HL-60/S4 (cell line): Measurements from ENCODE around the gene IGFL1.
"Not testable (repeated sequence)": the region's sequence is repeated elsewhere in the genome, so short reads cannot be mapped to it uniquely, and the experiment has no call there.

Experiments used
- in situ Hi-C: fragments of 300-500 bp; cut with MboI; formaldehyde crosslinking; loops from 2 replicates; pipeline ENCODE4 v1.14.3; 2022; ENCODE audit warnings: low sequenced_read_pairs

IGFL1 gene

DNA sequence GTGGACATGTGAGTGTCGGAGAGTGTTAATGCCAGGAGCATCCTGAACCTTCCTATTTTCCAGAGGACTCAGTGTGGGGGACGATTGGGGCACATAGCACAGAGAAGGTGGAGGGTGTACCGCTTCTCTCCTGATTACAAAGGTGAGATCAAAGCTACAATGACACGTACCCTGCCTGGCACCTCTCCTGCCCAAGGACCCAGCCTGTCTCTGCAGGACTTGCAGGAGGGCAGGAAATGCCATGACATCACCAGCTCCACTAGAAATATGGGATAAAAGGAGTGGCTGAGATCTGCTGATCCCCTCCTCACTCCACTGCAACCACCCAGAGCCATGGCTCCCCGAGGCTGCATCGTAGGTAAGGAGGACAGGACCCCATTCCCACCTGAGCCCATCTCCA lies at the start of gene IGFL1:
Gene IGFL1, plus strand, starts transcription at position 301 of the 400 bp plus-strand sequence. Its CDS starts 33 bp downstream, at position 334.
- in situ Hi-C loops, result no loop called here

DNA sequence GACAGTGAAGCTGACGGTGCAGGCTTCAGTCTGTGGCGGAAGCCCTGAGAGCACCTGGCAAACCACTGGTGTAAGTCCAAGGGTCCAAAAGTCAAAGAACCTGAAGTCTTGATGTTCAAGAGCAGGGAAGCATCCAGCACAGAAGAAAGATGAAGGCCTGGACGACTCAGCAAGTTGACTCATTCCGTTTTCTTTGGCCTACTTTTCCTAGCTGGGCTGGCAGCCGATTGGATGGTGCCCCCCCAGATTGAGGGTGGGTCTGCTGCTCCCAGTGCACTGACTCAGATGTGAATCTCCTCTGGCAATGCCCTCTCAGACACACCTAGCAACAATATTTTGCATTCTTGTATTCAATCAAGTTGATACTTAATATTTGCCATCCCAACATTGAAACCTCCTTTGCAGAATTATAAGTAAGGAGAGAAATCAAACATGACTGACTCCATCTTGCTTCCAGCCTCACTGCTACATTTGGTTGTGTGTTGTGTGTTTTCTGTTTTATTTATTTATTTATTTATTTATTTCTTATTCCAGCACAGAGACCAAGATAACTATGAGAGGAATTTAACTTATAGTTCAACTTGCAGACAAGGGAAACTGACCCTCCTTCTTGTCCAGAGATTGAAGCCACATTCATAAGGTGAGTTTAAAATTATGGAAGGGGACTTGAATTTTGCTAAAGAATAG lies 48.7 kb upstream of the IGFL1 start:
- in situ Hi-C loops, result no loop called here

DNA sequence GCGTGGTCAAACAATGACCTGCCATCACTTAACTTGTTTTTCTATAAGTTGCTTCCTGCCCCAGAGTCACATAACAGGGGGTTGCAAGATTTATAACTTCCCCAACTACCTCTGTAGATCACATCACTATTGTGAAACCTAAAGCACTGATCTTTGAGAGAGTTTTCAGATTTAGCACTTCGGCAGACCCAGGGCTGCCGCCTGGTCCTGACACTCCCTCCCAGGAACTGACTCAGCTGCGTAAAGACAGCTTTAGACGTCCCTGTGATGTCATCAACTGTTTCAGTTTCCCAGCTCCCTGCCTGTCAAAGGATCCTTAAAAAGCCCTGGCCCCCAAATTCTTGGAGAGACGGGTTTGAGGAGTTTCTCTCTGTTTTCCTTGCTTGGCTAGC lies 48.2 kb upstream of the IGFL1 start:
- in situ Hi-C loops, result no loop called here

DNA sequence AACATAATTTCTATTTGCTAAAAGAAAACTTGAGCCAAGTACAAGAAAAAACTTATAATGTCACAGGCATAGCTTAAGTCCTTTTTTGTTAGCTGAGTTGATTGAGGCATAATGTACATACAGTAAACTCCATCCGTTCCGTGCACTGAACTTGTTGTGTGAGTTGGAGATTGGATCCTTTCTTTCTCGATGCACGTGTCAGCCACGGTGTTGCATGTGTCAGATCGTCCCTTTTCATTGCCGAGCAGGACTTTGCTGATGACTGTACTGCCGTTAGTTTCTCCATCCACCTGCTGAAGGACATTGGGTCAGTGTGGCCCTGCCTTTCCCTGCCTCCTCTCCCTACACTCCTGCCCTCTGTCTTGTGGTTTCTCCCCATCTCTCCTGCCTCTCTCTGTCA lies 47.1 kb upstream of the IGFL1 start:
- in situ Hi-C loops, result no loop called here

DNA sequence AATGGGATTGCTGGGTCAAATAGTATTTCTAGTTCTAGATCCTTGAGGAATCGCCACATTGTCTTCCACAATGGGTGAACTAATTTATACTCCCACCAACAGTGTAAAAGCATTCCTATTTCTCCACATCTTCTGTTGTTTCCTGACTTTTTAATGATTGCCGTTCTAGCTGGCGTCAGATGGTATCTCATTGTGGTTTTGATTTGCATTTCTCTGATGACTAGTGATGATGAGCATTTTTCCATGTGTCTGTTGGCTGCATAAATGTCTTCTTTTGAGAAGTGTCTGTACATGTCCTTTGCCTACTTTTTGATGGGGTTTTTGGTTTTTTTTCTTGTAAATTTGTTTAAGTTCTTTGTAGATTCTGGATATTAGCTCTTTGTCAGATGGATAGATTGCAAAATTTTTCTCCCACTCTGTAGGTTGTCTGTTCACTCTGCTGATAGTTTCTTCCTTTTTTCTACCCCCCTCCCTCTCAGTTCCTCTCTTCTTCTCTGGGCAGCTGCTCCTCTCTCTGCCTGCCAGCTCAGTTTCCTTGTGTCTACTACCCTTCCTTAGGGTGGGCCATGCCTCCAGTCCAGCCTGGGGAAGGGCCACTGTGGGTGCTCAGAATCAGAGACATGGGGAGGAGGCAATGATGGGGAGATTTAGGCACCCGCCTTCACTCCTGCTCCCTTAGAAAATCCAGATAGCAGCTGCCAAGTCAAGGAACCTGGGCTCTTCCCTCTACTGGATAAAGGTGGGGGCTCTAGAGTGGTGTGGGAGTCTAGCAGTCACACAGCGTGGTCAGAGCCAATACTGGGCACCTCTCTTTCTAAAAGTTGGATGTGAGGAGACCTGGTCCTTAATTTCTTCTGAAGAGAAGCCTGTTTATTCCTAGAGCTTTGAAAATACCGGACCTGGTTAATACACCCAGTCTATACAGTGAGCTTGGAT lies 44.5 kb upstream of the IGFL1 start:
- in situ Hi-C loops, result not testable (repeated sequence)

DNA sequence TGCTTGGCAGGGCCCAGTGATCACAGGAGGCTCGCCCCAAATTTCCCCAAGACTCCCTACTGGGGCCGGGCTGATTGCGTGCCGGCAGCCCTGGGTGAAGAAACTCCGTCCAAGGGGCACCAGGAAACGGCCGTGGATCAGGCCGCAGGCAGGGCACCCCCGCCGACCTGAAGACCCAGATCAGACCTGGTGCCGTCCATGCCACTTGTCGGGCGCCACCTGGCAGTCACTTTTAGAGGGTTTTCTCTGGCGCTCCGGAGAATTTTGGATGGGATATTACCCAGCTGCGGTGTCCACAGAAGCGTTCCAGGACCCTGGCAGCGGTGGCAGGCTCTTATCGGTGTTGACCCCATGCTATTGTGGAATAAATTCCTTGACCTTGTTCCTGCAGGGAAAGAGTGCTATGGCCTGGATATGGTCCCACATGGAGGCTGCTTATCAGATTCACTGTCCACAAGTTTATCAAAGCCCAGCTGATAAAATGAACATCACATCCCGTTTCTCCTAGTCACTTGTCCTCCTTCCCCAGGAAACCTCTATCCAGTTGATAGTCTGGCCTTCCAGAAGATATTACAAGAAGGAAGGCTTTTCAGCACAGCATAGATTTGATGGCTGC lies 43.3 kb upstream of the IGFL1 start:
- in situ Hi-C loops, result no loop called here

DNA sequence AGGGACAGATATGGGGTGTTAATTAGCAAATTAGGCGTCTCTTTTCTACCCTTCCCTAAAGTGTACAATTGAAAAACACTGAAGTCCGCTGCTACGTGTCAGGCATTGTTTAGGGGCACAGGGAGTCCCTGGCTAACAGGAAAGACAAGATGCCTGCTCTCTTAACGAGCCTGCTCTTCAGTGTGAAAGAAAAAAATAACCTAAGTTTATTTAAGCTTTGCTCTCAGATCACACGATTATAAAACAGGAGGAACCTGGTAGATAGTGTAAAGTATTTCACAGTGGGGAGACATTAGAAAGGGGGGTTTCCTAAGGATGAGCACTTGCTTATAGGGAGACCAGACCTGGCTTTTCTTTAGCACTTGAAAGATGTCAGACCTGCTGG lies 42.8 kb upstream of the IGFL1 start:
- in situ Hi-C loops, result no loop called here

DNA sequence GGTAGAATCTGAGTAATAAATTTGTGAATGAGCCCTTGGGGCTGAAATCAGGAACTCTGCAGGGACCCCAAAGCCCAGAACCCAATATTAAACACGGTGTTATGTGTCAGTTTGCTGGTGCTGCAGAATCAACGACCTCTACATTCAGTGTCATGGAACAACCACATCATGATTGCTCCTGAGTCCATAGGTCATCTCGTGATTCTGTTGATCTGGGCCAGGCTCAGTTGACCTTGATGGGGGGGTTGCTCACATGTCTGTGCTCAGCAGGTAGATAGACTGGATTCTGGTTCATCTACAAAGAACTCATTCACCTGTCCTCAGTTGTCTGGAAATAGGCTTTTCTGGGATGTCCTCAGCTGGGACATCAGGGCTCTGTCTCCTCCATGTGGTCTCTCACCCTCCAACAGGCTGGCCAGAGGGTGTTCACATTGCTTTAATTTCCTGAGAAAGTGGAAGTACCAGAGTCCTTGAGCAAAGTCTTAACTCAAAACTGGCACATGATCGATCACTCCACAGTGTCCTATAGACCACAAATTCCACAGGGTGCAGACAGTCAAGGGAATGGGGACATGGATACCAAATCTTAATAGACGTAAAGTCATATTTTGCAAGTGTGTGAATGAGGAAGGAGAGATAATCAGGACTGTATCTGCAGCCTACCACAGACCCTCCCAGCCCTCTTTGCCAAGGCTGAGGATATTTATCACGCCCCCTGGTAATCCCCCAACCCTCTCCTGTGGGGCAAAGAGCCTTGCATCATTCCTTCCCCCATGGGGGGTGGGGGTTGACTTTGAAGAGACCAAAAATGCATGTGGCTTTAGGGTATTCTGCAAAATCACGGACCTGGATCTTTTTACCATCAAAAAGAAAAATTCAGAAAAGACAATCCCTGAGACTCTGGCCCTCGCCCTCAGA lies 39.3 kb upstream of the IGFL1 start:
- in situ Hi-C loops, result no loop called here

DNA sequence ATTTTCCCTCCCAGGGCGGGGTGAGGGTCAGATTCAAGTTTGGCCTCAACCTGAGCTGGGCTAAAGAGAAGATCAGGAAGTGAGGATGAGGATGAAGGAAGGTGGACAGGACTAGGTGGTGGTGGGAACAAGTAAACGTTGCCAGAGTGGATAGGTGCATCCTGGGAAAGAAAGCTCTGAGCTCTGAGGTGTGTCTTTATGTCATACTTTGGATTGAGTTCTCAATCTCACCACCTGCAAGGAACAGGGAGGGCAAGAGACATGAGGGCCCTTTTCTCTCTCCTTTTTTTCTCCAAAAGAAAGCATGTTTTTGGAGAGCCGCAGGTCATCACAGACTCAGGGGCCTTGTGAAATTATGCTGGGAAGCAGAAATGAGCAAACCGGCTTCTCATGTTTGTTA lies 38.2 kb upstream of the IGFL1 start:
- in situ Hi-C loops, result no loop called here

DNA sequence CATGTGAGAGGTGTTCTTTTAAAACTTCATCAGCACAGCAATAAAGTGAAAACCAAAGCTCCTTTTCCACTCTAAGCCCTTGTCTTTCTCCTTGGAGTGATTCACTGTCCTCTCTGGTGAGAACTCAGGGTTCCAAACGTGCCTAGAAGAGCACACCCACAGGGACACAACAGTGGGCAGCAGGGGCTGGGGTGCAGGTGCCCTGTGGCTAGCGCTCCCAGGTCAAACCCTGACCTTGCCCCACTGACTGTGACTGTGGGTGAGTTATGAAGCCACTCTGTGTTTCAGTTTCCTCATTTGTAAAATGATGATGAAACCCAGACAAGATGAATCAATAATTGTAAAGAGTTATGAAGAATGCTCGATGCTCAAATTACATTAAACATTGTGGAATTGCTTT lies 37.6 kb upstream of the IGFL1 start:
- in situ Hi-C loops, result no loop called here

DNA sequence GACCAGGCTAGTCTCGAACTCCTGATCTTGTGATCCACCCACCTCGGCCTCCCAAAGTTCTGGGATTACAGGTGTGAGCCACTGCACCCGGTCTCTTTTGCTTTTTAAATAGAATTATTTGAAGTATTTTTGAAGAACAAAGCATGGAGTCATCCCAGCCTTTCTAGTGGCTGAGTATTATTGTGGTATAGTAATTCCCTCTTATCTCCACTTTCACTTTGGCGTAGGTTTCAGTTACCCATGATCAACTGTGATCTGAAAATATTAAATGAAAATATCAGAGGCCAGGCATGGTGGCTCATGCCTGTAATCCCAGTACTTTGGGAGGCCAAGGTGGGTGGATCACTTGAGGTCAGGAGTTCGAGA lies 36.9 kb upstream of the IGFL1 start:
- in situ Hi-C loops, result not testable (repeated sequence)

DNA sequence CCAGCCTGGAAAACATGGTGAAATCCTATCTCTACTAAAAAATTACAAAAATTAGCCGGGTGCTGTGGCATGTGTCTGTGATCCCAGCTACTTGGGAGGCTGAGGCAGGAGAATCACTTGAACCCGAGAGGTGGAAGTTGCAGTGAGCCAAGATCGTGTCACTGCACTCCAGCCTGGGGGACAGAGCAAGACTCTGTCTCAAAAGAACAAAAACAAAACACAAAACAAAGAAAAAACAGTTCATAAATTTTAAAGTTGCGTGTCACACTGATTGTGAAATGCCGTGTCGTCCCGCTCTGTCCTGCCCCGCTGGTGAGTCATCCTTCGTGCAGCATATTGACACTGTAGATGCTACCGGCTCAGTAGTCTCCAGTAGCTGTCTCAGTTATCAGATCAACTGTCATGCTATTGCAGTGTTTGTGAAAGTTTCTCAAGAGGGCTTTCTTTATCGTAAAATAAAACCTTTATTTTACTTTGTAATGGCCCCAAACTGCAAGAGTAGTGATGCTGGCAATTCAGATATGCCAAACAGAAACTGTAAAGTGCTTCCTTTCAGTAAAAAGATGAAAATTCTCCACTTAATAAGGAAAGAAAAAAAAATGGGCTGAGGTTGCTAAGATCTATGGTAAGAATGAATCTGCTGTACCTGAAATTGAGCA lies 36.4 kb upstream of the IGFL1 start:
- in situ Hi-C loops, result no loop called here

DNA sequence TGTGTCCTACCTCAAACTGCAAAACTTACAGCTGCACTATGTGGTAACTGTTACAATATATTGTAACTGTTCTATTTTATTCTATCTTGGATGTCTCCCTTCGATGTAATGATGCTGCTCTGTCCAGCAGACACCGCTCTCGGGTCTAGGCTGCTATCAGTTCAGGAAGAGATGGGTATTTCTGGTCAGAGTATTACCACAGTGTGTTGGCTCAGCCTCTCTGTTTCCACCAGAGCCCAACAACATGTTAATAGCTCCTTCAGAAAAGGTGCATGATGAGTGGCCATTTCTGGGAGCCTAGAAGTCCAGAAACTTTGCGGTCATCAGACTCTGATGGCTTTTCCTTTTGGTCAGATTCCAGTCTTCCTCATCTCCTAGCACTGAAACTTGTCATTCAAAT lies 35.9 kb upstream of the IGFL1 start:
- in situ Hi-C loops, result no loop called here

DNA sequence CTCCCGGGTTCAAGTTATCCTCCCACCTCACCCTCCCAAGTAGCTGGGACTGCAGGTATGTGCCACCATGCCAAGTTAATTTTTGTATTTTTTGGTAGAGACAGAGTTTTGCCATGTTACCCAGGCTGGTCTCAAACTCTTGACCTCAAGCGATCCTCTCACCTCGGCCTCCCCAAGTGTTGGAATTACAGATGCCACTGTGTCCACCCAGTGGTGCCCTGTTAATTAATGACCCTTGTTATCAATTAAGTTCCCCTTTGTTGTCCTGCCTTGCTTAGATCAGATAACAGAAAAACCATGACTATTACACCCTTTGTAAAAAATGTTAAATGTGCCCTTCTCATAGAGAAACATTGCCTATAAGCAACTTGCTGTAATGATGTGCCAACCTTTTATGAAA lies 34.4 kb upstream of the IGFL1 start:
- in situ Hi-C loops, result no loop called here

DNA sequence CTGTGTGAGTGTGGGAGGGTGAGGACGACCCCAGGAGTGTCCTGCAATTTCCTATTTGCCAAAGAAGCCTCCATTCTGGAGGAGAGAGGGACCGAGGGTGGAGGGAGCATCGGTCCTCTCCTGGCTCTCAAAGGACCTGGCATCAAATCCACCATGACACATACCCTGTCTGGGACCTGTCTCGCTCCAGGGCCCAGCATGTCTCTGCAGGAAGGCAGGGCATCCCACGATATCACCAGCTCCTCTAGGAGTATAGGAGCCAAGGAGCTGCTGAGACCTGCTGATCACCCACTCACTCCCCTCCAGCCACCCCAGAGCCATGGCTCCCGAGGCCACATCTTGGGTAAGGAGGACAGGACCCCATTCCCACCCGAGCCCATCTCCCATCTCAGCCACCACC lies 33.6 kb upstream of the IGFL1 start:
- in situ Hi-C loops, result not testable (repeated sequence)

DNA sequence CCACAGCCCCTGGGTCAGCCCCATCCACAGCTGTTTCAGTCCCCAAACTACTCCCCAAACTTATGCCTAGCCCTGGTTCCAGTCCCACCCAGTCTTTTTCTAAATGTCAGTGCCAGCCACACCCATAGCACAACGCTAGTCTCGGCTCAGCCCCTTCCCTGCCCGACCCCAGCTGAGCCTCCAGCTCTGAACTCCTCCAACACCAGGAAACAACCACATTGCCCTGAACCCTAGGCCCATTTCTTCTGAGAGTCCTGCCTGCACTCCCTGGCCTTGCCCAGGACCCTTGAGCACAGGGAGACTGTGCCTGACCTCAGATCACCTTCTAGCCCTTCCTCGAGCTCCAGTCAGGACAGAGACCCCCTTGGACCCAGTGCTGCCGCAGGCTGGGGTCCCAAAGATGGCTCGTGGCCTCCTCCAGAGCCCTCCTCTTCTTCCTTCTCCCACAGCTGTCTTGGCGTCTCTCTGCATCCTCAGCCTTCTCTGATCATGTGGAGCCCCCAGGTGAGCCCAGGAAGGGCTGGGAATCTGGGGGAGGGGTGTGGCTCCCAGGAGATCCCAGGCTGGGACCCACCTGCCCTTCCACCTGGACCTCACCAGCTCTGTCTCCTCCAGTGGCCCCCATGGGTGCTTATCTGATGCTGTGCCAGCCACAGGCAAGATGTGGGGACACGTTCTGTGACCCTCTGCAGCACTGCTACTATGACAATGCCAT lies 33.0 kb upstream of the IGFL1 start:
- in situ Hi-C loops, result no loop called here

DNA sequence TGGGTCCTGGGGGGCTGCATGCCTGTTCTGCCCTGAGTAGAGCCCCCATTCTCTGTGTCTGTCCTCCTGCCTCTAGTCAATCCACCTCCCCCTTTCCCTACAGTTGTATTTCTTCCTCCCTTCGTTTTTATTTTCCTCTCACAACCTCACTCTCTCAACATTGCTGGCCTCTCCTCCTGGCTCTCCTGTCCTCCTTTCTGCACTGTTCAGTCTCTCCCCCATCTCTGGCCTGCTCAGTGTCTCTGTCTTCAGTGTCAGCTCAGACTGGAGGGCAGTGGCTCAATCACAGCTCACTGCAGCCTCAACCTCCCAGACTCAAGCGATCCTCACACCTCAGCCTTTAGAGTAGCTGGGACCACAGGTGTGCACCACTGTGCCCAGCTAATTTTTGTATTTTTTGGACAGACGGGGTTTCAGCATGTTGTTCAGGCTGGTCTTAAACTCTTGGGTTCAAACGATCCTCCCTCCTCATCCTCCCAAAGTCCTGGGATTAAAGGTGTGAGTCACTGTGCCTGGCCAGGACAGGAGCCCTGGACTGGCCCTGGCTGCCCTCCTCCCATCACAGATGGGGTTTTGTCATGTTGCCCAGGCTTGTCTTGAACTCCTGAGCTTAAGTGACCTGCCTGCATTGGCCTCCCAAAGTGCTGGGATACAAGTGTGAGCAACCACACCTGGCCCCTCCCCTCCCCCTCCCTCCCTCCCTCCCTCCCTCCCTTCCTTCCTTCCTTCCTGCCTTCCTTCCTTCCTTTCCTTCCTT lies 32.0 kb upstream of the IGFL1 start:
- in situ Hi-C loops, result no loop called here

DNA sequence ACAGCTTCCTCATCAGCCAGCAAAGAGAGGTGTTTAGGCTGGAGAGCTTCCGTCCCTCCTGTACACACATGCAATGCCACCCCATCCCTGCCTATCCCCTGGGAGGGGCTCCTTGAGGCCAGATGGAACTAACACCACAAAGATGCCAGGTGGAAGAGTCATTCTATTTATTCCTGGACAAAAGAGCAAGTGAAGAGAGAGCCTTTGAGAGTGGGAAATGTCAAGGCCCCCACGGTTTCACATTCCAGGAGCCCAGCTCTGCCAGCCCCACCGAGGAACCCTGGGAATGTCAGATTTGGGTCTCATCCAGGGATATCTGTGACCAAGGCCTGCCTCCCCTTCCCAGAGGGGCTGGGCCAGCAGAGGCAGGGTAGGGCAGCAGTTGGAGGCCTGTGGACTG lies 30.8 kb upstream of the IGFL1 start:
- in situ Hi-C loops, result no loop called here
